Measurements from ENCODE around the gene GTF2IRD1.

The GTF2IRD1 gene

DNA sequence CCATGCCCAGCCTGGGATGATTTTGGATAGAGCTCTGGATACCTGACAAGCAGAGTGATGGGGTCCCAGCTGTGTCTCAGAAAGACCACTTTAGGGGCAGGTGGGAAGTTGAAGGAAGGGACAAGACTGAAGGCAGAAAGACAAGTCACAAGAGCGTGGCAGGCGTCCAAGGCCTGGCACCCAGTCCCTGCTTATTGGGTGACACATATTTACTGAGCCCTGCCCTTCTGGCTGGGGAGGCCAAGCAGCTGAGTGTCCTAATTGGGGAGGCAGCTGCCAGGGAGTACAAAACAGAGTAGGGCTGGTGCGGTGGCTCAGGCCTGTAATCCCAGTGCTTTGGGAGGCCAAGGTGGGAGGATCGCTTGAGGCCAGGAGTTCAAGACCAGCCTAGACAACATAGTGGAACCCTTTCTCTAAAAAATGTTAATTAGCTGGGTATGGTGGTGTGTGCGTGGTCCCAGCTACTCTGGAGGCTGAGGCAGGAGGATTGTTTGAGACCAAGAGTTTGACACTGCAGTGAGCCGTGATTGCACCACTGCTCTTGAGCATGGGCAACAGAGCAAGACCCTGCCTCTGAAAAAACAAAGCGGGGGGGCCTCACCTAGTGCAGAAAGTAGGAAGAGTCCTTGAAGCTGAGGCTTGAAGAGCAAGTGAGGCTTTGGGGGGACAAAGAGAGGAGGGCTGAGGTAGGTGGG lies 150.8 kb downstream of the GTF2IRD1 start:
- no peak overlapping the region for H3K27ac ChIP-seq (replicated peaks; ENCODE audit: low read length)
- no peaks in the 10 kb centered on the region for H3K27me3 ChIP-seq (ENCODE audit: control insufficient read depth in 3 of 3, insufficient read depth in 3 of 3, low read depth in 1 of 3, low read length in 3 of 3)
- H3K36me3 ChIP-seq (replicated peaks in 1 of 2; ENCODE audit: control insufficient read depth in 2 of 2, insufficient read depth in 2 of 2, low read length in 2 of 2), result peaks cover 10 to 37% of the 10 kb centered on the region in 2 donors
- peaks cover 0 to 1% of the 10 kb centered on the region in 2 donors for H3K9me3 ChIP-seq (replicated peaks in 1 of 2; ENCODE audit: control insufficient read depth in 2 of 2, insufficient read depth in 1 of 2, low read depth in 1 of 2, low read length in 2 of 2)
- no peak overlapping the region for H3K14ac ChIP-seq (ENCODE audit: low read length)
- peak overlapping the region; percentile 65 for H3K23ac ChIP-seq (ENCODE audit: low read depth, low read length, poor library complexity)
- H2AK5ac ChIP-seq (ENCODE audit: low read depth, low read length), result peak overlapping the region; percentile 43
- no peak overlapping the region for H2BK15ac ChIP-seq (ENCODE audit: low read length)
- H3K4me1 ChIP-seq (ENCODE audit: control insufficient read depth in 2 of 2, insufficient read depth in 1 of 2, low read depth in 1 of 2, low read length in 2 of 2), result peaks cover 0 to 5% of the 10 kb centered on the region in 2 donors
- H4K91ac ChIP-seq (ENCODE audit: low read depth, low read length, poor library complexity), result no peak overlapping the region
- H3K4me2 ChIP-seq (ENCODE audit: insufficient read depth, low read length, poor library complexity, severe bottlenecking), result no peak overlapping the region
- H2AFZ ChIP-seq (ENCODE audit: low read length), result no peak overlapping the region
- H2BK5ac ChIP-seq (ENCODE audit: low read length), result no peak overlapping the region
- no peak for DNase-seq (ENCODE audit: low spot score)
- WGBS, 2 donors (ENCODE audit: extremely low coverage in 2 of 2, insufficient read length in 2 of 2, insufficient replicate concordance in 1 of 2), result no CpG with 5 or more reads among the region's 7 CpGs
- no peak overlapping the region for H2BK12ac ChIP-seq (ENCODE audit: low read length)
- no peak overlapping the region for H3K4me3 ChIP-seq (ENCODE audit: low read length in 2 of 2)
- no peak overlapping the region for H3K9ac ChIP-seq (ENCODE audit: low read depth, low read length, poor library complexity)
- no peak overlapping the region for H2BK120ac ChIP-seq (ENCODE audit: low read depth, low read length)
- no peaks in the 10 kb centered on the region for H3K79me1 ChIP-seq (ENCODE audit: low read depth, low read length)
- H3K4ac ChIP-seq (ENCODE audit: low read length), result no peak overlapping the region
- no peak overlapping the region for H4K8ac ChIP-seq (ENCODE audit: low read depth, low read length)
- H3K18ac ChIP-seq (ENCODE audit: low read length), result no peak overlapping the region

DNA sequence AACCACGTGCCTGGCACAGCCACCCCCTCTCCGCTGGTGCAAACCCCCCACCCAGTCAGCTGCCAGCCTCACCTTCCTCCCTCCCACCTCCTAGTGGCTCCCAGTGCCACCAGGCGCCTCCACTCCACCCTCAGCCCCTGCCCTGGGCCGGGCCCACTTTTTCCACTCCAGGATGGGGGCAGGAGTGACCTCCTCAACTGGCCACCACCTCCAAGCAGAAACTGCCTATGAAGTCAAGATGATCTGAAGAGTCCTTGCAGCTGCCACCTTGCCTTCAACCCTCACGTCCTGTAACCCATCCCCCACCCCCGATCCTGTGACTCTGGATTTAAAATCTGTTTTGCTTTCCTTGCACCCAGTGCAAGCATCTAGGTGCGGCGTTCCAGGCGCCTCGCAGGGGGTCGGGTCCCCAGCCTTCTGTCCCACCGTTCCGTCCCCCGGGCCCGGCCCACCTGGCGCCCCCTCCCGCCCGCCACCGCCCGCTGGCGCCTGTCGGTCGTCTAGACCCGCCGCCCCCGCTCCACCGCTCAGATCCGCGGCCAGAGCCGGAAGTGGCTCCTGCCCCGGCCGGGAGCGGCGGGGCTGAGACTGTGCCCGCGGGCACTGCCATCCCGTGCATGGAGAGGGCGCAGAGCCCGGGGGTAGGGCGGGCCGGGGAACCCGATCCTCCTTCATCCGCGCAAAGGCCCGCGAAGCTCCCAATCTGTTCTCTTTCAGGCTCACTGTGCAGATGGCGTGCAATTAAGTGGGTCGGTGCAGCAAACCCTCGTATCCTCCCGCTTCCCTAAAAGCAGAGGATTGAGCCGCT lies 152.6 kb downstream of the GTF2IRD1 start:
- H2AFZ ChIP-seq (ENCODE audit: low read length), result no peak overlapping the region
- H3K4ac ChIP-seq (ENCODE audit: low read length), result no peak overlapping the region
- no peak overlapping the region for H3K4me3 ChIP-seq (ENCODE audit: low read length in 2 of 2)
- H3K9ac ChIP-seq (ENCODE audit: low read depth, low read length, poor library complexity), result no peak overlapping the region
- peaks cover 0 to 5% of the 10 kb centered on the region in 2 donors for H3K4me1 ChIP-seq (ENCODE audit: control insufficient read depth in 2 of 2, insufficient read depth in 1 of 2, low read depth in 1 of 2, low read length in 2 of 2)
- H3K9me3 ChIP-seq (replicated peaks in 1 of 2; ENCODE audit: control insufficient read depth in 2 of 2, insufficient read depth in 1 of 2, low read depth in 1 of 2, low read length in 2 of 2), result peaks cover 0 to 1% of the 10 kb centered on the region in 2 donors
- peaks cover under 1 to 18% of the 10 kb centered on the region in 2 donors for H3K36me3 ChIP-seq (replicated peaks in 1 of 2; ENCODE audit: control insufficient read depth in 2 of 2, insufficient read depth in 2 of 2, low read length in 2 of 2)
- no peak overlapping the region for H4K91ac ChIP-seq (ENCODE audit: low read depth, low read length, poor library complexity)
- H3K23ac ChIP-seq (ENCODE audit: low read depth, low read length, poor library complexity), result peak overlapping the region; percentile 0
- peak overlapping the region; percentile 71 for H3K18ac ChIP-seq (ENCODE audit: low read length)
- no peak overlapping the region for H2BK12ac ChIP-seq (ENCODE audit: low read length)
- no peaks in the 10 kb centered on the region for H3K27me3 ChIP-seq (ENCODE audit: control insufficient read depth in 3 of 3, insufficient read depth in 3 of 3, low read depth in 1 of 3, low read length in 3 of 3)
- H2BK15ac ChIP-seq (ENCODE audit: low read length), result peak overlapping the region; percentile 33
- H3K27ac ChIP-seq (replicated peaks; ENCODE audit: low read length), result no peak overlapping the region
- H2BK5ac ChIP-seq (ENCODE audit: low read length), result no peak overlapping the region
- H4K8ac ChIP-seq (ENCODE audit: low read depth, low read length), result no peak overlapping the region
- H3K79me1 ChIP-seq (ENCODE audit: low read depth, low read length), result no peaks in the 10 kb centered on the region
- peak overlapping the region; percentile 40 for H3K4me2 ChIP-seq (ENCODE audit: insufficient read depth, low read length, poor library complexity, severe bottlenecking)
- H2BK120ac ChIP-seq (ENCODE audit: low read depth, low read length), result no peak overlapping the region
- H2AK5ac ChIP-seq (ENCODE audit: low read depth, low read length), result peak overlapping the region; percentile 68
- DNase-seq (ENCODE audit: low spot score), result no peak
- H3K14ac ChIP-seq (ENCODE audit: low read length), result no peak overlapping the region
- no CpG with 5 or more reads among the region's 51 CpGs for WGBS, 2 donors (ENCODE audit: extremely low coverage in 2 of 2, insufficient read length in 2 of 2, insufficient replicate concordance in 1 of 2)

DNA sequence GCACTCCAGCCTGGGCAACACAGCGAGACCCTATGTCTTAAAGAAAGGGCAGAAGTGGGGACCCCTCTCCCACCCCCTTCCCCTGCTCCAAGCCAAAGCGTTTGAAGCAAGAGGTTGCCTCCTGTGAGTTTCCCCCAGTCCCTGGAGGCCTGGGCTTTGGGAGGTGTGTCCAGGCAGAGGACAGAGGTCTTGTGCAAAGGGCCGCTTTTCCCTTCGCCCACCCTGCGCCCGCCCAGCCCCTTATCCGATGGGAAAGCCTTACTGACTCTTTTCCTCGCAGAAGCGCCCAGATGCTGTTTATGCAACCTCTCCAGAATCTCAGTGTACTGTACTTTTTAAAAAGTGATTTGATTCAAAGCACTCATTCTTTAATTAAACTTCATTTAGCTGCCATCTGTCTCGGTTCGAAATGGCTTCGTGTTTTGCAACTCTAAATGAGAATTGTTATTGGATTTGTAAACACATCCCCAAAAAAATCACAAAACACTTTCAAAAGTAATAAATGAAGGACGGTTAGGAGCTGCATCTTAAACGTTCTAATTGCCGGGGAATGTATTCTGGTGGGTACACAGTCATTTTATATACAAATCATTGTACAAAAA lies 153.3 kb downstream of the GTF2IRD1 start:
- Histone ChIP-seq H3K27me3 (ENCODE audit: control insufficient read depth in 3 of 3, insufficient read depth in 3 of 3, low read depth in 1 of 3, low read length in 3 of 3) (no peaks in the 10 kb centered on the region), H2AFZ (ENCODE audit: low read length) (no peak overlapping the region), H3K4me1 (ENCODE audit: control insufficient read depth in 2 of 2, insufficient read depth in 1 of 2, low read depth in 1 of 2, low read length in 2 of 2) (peaks cover 0 to 5% of the 10 kb centered on the region in 2 donors), H3K4ac (ENCODE audit: low read length) (no peak overlapping the region), H3K4me2 (ENCODE audit: insufficient read depth, low read length, poor library complexity, severe bottlenecking) (peak overlapping the region; percentile 40), H2BK12ac (ENCODE audit: low read length) (no peak overlapping the region), H3K18ac (ENCODE audit: low read length) (peak overlapping the region; percentile 71), H3K27ac (replicated peaks; ENCODE audit: low read length) (no peak overlapping the region), H3K14ac (ENCODE audit: low read length) (no peak overlapping the region), H3K9ac (ENCODE audit: low read depth, low read length, poor library complexity) (no peak overlapping the region), H4K8ac (ENCODE audit: low read depth, low read length) (no peak overlapping the region), H3K36me3 (replicated peaks in 1 of 2; ENCODE audit: control insufficient read depth in 2 of 2, insufficient read depth in 2 of 2, low read length in 2 of 2) (peaks cover 0 to 13% of the 10 kb centered on the region in 2 donors), H2BK120ac (ENCODE audit: low read depth, low read length) (no peak overlapping the region), H3K4me3 (ENCODE audit: low read length in 2 of 2) (no peak overlapping the region), H3K9me3 (replicated peaks in 1 of 2; ENCODE audit: control insufficient read depth in 2 of 2, insufficient read depth in 1 of 2, low read depth in 1 of 2, low read length in 2 of 2) (peaks cover 0 to 1% of the 10 kb centered on the region in 2 donors), H2AK5ac (ENCODE audit: low read depth, low read length) (peak overlapping the region; percentile 63), H2BK15ac (ENCODE audit: low read length) (no peak overlapping the region), H4K91ac (ENCODE audit: low read depth, low read length, poor library complexity) (no peak overlapping the region), H2BK5ac (ENCODE audit: low read length) (no peak overlapping the region), H3K23ac (ENCODE audit: low read depth, low read length, poor library complexity) (no peak overlapping the region), H3K79me1 (ENCODE audit: low read depth, low read length) (no peaks in the 10 kb centered on the region)
- WGBS, 2 donors (ENCODE audit: extremely low coverage in 2 of 2, insufficient read length in 2 of 2, insufficient replicate concordance in 1 of 2), result no CpG with 5 or more reads among the region's 15 CpGs
- no peak for DNase-seq (ENCODE audit: low spot score)

Measured in neuronal stem cell (in vitro differentiated cells).